HG03196 (cell line): ENCODE results near the gene PLEK2.

Experiments
- ATAC-seq: cut with Tn5 transposase; IDR thresholded peaks from one replicate; pipeline ENCODE4 v1.9.1; 2021; ENCODE audit not compliant: unreplicated experiment

The PLEK2 gene

DNA sequence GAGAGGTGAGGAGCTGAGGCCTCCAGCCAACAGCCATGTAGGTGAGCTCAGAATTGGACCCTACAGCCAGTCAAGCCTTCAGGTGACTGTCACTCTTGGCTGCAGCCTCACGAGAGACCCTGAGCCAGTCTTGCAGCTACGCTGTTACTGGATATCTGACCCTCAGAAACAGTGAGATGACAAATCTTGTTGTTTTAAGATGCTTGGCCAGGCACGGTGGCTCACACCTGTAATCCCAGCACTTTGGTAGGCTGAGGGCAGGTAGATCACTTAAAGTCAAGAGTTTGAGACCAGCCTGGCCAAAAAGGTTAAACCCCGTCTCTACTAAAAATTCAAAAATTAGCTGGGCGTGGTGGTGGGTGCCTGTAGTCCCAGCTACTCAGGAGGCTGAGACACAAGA lies 6.2 kb downstream of the PLEK2 start:
- ATAC-seq = no peak

GRCh38 chr14:67400434-67400833 lies 11.5 kb downstream of the PLEK2 start:
- ATAC-seq = no peak

DNA sequence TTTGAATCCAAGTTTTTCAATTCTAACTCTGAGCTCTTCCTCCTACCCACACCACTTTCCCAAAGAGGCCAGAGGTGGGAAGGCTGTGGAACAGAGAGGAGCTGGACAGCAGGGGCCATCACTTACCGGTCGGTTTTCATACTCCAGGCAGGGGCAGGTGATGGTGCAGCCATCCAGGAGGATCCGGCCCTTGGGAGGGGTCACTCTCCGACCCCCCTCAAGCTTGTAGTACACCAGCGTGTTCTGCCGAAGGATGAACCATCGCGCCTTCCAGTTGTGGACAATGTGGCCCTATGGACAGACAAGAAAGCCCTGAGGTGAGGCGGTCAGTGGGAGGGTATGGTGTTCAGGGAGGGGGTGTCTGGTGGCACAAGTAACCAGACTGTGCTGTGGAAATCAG lies 14.4 kb downstream of the PLEK2 start:
- ATAC-seq = no peak

DNA sequence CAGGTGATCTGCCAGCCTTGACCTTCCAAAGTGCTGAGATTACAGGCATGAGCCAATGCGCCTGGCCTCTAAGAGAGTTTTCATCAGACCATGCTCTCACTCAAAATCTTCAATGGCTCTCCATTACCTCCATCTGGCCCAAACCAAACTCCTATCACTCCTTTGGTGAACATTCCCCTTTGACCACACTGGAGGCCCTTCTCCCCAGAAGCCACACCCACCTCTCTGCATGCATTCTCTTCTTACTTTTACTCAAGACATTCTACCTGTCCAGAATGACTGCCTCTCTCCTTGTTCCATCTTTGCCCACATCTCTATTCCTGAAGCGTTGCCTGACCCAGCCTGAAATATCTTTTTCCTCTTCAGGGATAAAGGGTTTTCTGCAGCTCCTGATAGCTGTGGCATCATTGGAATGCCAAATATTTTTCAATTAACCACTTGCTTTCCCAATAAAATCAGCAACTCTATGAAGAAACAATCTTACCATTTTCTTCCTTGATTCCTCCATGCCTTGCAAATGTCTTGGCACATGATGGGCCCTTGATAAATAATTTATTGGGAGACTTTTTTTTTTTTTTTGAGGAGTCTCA lies 15.5 kb downstream of the PLEK2 start:
- ATAC-seq = no peak

GRCh38 chr14:67395876-67396189 lies 16.1 kb downstream of the PLEK2 start:
- no peak for ATAC-seq

DNA sequence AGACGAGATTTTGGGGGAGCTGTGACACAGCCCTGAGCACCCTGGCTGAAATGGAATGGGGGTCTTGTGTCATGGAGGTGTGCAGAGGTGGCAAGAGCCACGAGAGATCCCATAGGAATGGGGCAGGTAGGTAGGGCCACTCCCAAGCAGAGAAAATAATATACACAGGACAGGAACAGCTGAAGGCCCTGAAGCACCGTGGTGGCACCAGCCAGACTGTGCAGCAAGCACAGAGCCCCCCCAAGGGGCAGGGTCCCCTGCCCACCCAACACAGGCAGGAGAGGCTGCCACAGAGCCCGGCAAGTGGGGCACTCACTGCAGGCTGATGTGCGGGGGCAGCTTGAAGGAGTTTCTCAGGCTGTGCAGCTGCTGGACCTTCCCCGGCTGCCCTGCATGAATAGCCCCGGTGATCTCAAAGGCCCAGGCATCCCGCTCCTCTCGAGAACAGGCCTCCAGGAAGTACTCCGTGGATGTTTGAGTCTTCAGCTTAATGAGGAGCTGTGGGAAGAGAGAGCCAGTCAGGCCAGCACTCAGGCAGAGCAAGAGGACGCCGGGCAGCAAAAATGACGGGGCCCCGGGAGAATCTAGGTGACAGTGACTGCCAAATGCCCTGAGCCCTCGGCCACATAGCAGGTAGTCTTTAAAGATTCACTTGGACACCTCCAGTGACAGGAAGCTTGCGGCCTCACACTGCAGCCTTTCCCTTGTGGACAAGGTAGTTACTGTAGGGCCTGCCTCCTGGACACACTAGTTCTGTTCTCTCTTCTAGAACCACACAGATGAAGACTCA lies 16.7 kb downstream of the PLEK2 start:
- no peak for ATAC-seq

DNA sequence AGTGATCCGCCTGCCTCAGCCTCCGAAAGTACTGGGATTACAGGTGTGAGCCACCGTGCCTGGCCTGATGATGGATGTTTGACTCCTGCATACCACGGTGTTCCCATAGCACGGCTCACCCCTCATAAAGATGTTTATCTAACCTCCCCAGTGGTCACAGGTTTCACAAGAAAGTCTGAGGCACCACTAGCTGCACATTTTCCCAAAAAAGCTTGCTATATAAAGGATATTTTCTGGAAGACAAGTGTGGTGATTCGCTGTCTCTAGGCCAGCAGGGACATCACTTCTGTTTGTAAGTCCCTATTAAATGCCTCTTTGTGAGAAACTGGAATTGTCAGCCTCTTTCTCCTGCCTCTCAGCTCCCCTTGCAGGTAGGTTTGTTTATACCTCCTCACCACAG lies 18.3 kb downstream of the PLEK2 start:
- no peak for ATAC-seq

GRCh38 chr14:67392800-67393199 lies 19.2 kb downstream of the PLEK2 start:
- no peak for ATAC-seq

GRCh38 chr14:67392123-67392522 lies 19.8 kb downstream of the PLEK2 start:
- ATAC-seq = no peak

GRCh38 chr14:67391268-67391667 lies 20.7 kb downstream of the PLEK2 start:
- no peak for ATAC-seq

- no peak for ATAC-seq
Observed at GRCh38 chr14:67389811-67390534, 22.0 kb downstream of the PLEK2 start.

GRCh38 chr14:67389275-67389674 lies 22.7 kb downstream of the PLEK2 start:
- ATAC-seq = no peak

DNA sequence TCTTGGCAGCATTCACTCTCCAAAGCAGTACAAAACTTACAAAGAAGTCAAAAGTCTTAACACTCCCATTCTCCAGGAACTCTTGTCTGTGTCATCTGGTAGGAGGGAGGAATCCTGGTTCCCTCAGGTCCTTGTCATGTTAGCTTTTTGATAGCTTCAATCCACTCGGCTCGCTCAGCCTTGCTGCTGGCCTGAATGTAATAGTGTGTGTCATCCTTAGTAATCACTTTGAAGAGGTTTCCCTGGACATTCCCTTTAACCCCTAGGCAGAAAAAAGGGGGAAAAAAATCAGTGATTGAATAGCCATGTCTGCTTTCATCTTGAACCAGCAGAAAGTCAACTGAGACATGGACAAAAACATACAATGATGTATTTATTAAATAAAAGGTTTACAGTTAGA lies 24.8 kb downstream of the PLEK2 start:
- ATAC-seq = no peak

DNA sequence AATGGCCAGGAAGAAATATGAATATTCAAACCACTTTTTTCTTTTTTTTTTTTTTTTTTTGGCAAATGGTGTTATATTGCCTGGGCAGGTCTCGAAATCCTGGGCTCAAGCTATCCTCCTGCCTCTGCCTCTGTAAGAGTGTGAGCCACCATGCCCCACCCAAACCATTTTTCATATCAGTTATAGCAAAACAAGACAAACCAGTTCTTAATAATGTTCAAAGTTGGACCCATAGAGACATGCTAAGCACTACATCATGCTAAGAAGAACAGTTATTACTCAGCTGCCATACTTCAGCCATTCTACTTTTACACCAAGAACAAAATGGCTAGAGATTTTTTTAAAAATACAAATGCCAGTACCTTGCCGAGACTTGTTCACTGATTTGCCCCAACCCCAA lies 26.3 kb downstream of the PLEK2 start:
- no peak for ATAC-seq

- ATAC-seq = no peak
Observed at GRCh38 chr14:67385120-67385519, 26.8 kb downstream of the PLEK2 start.

GRCh38 chr14:67377916-67378315 lies 34.0 kb downstream of the PLEK2 start:
- ATAC-seq = no peak

- ATAC-seq = no peak
Observed at GRCh38 chr14:67373347-67373746, 38.6 kb downstream of the PLEK2 start.

DNA sequence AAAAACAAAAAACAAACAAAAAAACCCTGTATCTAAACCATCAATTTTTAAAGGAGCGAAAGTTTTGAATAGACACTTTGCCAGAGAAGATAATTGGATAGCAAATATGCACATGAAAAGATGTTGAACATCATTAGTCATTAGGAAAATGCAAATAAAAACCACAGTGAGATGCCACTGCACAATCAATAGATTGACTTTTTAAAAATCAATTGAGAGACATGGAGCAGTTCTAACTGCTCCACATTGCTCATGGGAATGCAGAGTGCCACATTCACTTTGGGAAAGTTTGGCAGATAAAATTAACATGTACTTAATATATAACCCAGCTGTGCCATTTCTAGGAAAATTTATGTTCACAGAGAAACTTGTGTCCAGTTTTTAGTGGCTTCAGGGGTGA lies 39.1 kb downstream of the PLEK2 start:
- ATAC-seq = no peak

GRCh38 chr14:67371247-67372148 lies 40.5 kb downstream of the PLEK2 start:
- ATAC-seq = no peak

DNA sequence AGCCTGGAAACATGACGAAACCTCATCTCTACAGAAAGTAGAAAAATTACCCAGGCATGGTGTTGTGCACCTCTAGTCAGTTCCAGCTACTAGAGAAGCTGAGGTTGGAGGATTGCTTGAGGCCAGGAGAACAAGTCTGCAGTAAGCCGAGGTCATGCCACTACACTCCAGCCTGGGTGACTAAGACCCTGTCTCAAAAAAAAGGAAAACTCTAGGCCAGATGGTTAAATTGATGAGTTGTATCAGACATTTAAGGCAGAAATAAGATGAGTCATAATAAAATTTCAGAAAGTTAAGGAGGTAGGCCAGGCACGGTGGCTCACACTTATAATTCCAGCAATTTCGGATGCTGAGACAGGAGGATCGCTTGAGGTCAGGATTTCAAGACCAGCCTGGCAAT lies 41.1 kb downstream of the PLEK2 start:
- ATAC-seq = no peak

DNA sequence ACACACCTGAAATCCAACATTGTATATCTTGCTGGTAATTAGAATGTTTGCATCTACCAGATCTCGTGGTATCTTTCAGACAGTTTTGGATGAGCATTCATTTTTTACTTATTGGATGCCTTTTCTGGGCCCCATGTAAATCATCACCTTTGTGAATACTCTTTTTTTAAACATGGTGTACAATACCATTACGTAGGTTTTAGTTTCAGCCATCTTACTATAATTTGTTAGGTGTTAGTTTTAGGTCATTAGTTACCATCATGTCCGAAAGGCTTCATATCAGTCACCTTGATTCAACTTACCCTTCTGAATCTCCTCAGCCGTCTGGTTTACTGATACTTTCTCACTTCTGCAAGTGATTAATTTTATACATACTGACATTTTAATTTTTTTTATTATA lies 46.5 kb downstream of the PLEK2 start:
- ATAC-seq = no peak
